HEK293T (cell line): ENCODE results near the gene IFNA13.

ENCODE experiments used
- BHLHE40 ChIP-seq: fragments of 450-650 bp; IDR thresholded peaks from 2 replicates; pipeline ENCODE4 v1.6.1; 2016; ENCODE audit warnings: mild to moderate bottlenecking, moderate library complexity, borderline replicate concordance
- ELF4 ChIP-seq: fragments of 450-650 bp; IDR thresholded peaks from 2 replicates; pipeline ENCODE4 v1.6.1; 2017; ENCODE audit warnings: antibody characterized with exemption
- FOXA1 ChIP-seq: fragments of 450-650 bp; IDR thresholded peaks from 2 replicates; pipeline ENCODE4 v1.6.1; 2016; ENCODE audit warnings: mild to moderate bottlenecking
- FOXK2 ChIP-seq: fragments of 450-650 bp; IDR thresholded peaks from 2 replicates; pipeline ENCODE4 v1.6.1; 2016; ENCODE audit warnings: mild to moderate bottlenecking
- FOXM1 ChIP-seq: fragments of 450-650 bp; IDR thresholded peaks from 2 replicates; pipeline ENCODE4 v1.6.1; 2017; ENCODE audit warnings: mild to moderate bottlenecking, borderline replicate concordance
- HDGF ChIP-seq: fragments of 450-650 bp; IDR thresholded peaks from 2 replicates; pipeline ENCODE4 v1.6.1; 2017; ENCODE audit warnings: antibody characterized with exemption, borderline replicate concordance
- L3MBTL2 ChIP-seq: fragments of 450-650 bp; conservative IDR thresholded peaks from 2 replicates; pipeline ENCODE4 v1.6.1; 2016; ENCODE audit warnings: mild to moderate bottlenecking
- LEF1 ChIP-seq: fragments of 450-650 bp; IDR thresholded peaks from 2 replicates; pipeline ENCODE4 v1.6.1; 2017; ENCODE audit warnings: mild to moderate bottlenecking, borderline replicate concordance
- PKNOX1 ChIP-seq: fragments of 450-650 bp; IDR thresholded peaks from 2 replicates; pipeline ENCODE4 v1.6.1; 2016
- SP1 ChIP-seq: fragments of 450-650 bp; IDR thresholded peaks from 2 replicates; pipeline ENCODE4 v1.6.1; 2017
- TARDBP ChIP-seq: fragments of 450-650 bp; IDR thresholded peaks from 2 replicates; pipeline ENCODE4 v1.6.1; 2016

GRCh38 chr9:21326526-21327139, 41.2 kb downstream of the IFNA13 start:
- TF ChIP-seq BHLHE40 (no peak), TARDBP (no peak), FOXK2 (no peak), ELF4 (no peak), HDGF (no peak), PKNOX1 (no peak), LEF1 (no peak), SP1 (no peak), L3MBTL2 (no peak), FOXA1 (no peak), FOXM1 (no peak)
